Adrenal gland (tissue), 5 donors: ENCODE measurements around the gene LAMC3.

ENCODE experiments used
- CTCF ChIP-seq, 6 experiments: fragments of 450-650 bp in 4 of 6; fragments of 200-600 bp in 2 of 6; sonication (generic) in 1 of 6; IDR thresholded peaks; 1 replicate in 5 of 6; 2 replicates in 1 of 6; pipeline versions ENCODE4 v1.5.1 to v1.8.0; 2016 to 2021; ENCODE audit warnings: antibody characterized with exemption in 6 of 6, mild to moderate bottlenecking in 2 of 6, moderate library complexity in 1 of 6
- POLR2A ChIP-seq, 2 donors: fragments of 450-650 bp; IDR thresholded peaks; one replicate each; pipeline ENCODE4 v1.6.1; 2017; ENCODE audit warnings: antibody characterized with exemption in 2 of 2, mild to moderate bottlenecking in 2 of 2, moderate library complexity in 1 of 2
- donor health status: DM: no; HTN: no; CAD: no.

- TF ChIP-seq POLR2A (IDR thresholded peaks at IDR 0.05) (no peak), CTCF (IDR thresholded peaks at IDR 0.05) (no peak)
These were observed 2.4 kb upstream of the LAMC3 start for GRCh38 chr9:131006601-131007000.
